Measurements from ENCODE around the gene SFXN2.
A peak's percentile ranks its signal among the peaks of the same experiment; 100 is the strongest.
"Not testable (repeated sequence)": the region's sequence is repeated elsewhere in the genome, so short reads cannot be mapped to it uniquely, and the experiment has no call there.

The SFXN2 gene

DNA sequence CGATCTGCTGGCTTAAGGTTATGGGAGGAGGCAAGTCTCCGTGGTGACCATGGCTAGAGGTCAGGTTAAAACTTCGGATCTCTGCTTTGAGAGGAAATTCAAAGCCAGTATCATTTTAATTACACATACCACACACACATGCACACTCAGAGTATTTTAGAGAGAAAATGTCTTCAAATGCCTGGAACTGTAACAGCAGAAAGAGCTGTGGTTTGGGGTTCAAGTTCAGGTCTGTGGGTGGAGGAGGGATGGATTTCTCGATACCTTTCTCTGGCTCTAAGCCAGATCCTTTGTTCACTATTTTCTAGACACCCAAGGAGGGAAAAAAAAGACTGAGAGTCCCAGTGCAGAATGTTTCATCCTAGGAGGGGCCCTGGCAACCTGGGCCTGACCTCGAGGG lies 32.7 kb upstream of the SFXN2 start:
- no peak for DNase-seq

DNA sequence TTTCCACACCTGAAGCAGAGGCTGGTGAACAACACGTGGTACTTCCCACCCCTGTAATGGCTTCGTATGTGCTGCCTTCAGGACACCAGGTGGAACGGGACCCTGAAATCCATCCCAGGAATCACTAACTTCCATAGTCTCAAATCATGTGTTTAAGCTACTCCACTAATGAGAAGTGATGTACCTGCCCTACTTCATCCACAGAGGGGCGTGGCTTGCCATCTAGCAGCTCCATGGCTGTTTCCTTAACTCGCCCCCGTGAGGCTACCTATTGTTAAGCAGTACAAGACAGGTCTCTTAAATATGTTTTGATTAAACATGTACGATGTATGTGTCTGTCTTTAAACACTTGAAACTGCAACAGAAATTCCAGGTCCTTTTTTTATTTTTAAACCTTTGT lies 32.0 kb upstream of the SFXN2 start:
- no peak for DNase-seq

DNA sequence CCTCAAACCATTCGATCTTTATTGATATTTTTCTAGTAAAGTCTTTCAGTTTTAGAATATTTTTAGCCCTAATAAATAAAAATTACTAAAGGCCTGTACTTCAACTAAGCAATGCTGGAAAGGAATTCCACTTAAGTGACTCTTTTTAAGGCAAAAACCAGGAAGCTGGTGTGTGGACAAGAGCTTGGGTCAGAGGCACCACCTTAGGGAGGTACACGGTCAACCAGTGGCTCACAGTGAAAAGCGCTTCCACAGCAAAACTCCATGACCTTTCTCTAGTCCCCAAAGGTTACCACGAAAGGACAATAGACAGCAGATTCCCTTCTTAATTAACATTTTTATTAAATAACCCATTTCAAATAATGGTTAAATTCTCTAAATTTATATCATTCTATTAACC lies 31.5 kb upstream of the SFXN2 start:
- no peak for DNase-seq

DNA sequence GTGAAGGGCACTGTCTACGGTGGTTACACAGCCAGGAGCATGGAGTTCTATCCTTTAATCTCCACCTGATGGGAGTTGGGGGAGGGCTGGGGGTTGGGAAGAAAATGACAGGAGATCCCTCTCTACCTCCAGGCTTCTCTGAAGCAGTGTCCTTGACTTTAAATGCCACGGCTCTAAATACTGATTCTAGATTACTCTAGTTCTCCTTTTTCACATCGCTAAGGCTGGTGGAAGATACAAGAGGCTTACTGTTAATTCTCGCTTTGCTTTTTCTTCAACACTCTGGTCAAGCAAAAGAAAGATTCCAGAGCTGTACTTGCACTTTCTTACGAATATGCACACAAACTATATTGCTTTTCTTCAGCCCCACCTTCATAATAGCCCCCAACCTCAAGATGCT lies 30.7 kb upstream of the SFXN2 start:
- no peak for DNase-seq

DNA sequence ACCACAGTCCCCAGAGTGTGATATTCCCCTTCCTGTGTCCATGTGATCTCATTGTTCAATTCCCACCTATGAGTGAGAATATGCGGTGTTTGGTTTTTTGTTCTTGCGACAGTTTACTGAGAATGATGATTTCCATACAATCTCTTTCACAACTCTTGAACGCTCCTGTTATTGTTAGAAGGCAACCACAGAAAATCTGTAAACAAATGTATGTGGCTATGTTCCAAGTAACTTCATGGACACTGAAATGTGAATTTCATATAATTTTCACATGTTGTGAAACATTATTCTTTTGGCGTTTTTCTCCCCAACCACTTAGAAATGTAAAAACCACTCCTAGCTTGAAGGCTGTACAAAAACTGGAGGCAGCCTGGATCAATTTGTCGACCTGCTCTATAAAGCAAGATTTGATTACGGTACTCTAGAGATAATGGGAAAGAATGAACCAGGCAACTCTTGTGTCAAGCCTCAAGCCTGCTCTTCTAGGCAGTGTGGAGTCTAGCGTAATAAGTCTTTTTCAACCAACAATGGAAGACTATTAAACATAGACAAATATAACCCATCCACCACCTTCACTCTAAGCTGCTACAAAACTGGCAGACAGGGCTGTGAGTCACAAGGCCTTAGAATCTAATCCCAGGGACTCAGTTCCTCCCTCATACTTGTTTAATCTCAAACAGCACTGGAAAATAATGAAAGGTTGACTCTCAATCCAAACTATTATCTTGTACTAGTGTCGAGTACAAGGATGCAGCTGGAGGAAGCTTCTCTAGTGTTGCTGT lies 23.0 kb upstream of the SFXN2 start:
- no peak for DNase-seq

DNA sequence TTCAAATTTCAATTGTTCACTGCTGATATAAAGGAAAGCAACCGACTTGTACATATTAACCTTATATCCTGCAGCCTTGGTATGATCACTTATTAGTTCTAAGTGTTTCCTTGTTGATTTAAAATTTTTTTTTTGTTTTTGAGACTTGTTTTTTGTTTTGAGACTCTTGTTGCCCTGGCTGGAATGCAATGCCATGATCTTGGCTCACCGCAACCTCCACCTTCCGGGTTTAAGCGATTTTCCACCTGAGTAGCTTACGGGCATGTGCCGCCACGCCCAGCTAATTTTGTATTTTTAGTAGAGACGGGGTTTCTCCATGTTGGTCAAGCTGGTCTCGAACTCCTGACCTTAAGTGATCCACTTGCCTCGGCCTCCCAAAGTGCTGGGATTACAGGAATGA lies 19.0 kb upstream of the SFXN2 start:
- DNase-seq: not testable (repeated sequence)

DNA sequence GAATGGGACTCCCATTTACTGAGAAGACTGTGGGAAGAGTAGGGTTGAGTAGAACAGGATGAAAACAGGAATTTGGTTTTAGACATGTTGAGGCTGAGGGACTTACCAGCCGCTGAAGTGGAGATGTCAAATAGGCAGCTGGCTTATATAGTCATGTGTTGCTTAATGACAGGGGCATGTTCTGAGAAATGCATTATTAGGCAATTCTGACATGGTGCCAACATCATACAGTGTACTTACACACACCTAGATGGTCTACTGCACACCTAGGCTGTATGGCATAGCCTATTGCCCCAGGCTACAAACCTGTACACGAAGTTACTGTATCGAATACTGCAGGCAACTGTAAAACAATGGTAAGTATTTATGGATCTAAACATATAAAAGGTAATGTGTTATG lies 17.7 kb upstream of the SFXN2 start:
- no peak for DNase-seq

DNA sequence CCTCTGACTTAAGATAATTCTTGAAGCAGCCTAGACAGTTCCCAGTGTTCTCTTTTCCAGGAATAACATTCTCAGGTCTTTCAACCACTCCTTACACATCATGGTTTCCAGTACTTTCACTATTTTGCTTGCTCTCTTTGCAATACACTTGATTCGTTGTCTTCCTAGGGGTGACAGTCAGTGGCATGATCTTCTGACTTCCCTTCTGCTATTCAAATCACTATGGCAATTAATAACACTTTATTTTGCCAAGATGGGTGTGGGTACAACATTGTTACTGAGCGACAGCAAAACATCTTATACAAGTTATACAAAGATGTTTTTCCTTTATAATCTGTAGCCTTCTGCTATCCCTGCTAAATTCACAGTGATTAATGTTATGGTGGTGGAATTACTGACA lies 15.5 kb upstream of the SFXN2 start:
- DNase-seq: no peak

DNA sequence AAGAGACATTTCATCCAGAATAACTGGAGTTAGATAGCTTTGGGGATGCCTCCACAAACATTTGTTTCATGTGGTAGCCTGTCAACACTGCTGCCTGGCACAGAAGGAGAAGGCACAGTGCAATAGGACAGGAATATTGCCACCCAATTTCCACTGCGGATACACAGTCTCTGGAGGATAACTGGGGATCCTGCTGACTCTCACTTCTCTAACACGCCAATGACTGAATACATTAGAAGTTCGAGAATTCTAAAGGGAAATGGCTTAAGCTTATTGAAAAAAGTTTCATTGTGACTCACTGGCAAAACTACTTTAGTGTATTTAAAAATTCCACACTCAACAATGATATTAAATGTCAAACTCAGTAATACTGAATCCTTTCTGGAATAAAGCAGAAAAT lies 13.2 kb upstream of the SFXN2 start:
- DNase-seq: no peak

DNA sequence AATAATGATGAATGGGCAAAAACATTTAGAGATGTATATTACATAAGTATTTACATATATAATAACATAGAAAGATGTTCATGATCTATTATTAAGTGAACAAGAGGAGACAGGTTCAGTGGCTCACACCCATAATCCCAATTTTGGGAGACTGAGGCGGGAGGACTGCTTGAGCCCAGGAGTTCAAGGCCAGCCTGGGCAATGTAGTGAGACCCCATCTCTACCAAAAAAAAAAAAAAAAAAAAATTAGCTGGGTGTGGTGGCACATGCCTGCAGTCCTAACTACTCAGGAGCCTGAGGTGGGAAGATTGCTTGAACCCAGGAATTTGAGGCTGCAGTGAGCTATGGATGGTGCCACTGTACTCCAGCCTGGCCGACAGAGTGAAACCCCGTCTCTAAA lies 12.6 kb upstream of the SFXN2 start:
- no peak for DNase-seq

DNA sequence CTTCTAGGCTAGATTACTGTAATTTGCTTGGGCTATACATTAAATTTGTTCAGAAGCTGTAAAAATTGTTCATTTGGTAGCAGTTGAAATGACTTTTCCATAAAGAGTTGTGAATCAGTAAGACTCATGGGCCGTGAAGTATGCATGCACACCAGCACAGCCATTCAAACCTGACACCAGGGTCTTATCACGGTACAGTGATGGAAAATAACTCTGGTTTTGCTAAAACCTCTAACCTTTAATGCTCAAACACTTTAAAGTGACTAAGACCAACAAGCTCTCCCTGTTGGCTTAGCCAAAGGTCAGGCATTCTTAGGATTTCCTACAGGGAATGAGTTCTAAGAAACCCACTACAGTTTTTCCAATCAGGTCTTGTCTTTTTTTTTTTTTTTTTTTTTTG lies 11.7 kb upstream of the SFXN2 start:
- DNase-seq: no peak

DNA sequence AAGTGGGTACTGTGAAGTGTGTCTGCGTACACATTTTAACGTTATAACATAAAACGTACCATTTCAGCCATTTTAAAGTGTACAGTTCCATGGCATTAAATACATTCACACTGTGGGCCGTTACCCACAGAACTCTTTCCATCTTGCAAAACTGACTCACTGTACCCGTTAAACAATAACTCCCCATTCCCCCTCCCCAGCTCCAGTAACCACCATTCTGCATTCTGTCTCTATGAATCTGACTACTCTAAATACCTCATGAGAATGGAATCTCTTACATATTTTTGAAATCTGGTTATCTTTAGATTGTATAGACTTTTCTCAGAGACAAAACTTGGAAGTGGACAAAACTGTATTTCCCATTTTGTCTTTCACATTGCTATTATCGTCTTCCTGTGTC lies 9.5 kb upstream of the SFXN2 start:
- no peak for DNase-seq

DNA sequence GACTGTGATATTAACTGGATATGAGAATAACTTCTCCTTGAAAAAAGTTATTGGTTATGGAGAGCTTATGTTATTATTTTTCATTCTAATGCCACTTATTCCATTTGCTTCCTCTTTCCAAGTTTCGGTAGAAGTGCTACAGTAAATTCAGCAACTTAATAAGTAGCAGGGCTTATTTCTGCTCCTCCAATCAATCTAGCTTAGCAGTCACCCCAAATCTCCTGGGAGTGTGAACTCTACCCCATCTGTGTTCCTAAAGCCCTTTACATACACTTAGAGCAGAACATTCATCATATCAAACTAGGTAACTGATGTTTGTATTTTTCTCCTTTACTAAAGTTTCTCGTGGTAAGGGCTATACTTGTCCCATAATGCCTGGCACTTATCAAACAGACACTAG lies 8.9 kb upstream of the SFXN2 start:
- DNase-seq: no peak

DNA sequence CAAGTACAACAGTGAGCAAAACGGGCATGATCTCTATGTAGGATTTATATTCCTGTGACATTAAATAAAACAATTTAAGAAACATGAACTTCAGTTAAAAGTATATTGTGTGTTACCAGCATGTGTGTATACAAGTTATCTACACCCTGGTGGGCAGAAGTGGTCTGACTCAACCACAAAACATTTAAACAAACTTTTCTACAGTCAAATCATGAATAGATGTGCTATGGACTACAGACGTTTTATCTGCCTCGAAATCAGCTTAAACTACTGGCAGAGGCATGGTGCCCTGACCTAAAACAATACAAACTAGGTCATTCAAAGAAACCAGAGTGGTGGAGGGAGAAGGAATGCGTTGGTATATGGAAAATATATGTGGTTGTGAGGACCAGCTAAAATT lies 3.8 kb upstream of the SFXN2 start:
- DNase-seq: no peak

DNA sequence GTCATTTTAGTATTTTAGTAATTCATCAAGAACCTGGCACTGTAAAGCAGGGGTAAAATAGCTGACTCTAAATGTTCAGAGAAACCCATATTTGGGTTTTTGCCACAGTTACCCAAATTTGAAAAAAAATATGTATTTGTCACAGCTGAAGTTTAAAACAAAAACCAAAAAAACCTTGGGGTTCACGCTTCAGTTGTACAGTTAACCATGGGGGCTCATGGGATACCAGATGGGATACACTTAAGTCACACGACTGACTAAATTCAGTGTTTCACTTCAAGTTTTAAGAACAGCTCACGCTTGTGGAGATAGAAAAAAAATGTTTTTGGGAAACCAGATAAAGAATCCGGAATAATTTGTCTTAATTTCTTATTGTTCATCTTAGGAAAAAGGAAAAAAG lies 2.3 kb upstream of the SFXN2 start:
- no peak for DNase-seq

DNA sequence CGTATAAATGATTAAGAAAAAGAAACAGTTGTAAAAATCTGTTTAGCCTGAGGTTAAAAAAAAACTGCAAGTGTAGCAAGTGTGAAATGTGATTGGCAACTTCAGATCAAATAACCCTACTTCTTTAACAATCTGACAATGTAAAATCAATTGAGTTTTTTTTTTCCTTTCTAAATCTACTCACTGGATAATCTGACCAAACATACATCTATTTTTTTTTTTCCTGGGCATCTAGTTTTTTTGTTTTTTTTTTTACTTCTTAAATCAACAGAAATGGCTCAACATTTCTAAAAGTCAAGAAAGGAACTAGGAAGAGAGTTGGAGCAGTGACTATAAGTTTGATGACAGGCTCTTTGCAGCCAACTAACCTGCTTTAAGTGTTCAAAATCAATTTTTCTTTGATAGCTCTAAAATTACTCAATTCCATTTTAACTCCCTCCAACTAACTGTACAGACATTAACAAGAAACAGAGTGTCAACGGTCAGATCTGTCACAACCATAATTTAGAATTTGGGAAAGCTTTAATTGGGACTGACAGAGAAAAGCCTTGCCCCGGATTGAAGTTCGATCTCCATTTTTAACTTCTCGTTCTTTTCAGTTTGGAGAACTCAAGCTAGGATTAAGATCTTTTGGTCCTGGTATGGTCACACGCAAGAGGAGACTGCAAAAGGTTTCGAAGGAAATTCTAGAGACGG lies 1.4 kb upstream of the SFXN2 start:
- no peak for DNase-seq

DNA sequence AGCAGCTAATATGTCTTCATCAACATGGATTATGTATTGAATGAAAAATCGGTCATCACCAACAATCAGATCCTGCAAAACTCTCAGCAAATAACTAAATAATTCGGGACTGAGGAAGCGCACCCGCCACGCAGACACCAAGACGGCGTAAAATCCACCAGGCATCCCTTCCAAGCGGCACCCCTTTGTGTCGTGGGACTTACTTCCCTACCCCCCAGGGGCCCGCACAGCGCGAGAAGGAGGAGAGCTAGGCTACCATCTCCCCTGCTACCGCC lies 960 bp upstream of the SFXN2 start:
- no peak for DNase-seq

DNA sequence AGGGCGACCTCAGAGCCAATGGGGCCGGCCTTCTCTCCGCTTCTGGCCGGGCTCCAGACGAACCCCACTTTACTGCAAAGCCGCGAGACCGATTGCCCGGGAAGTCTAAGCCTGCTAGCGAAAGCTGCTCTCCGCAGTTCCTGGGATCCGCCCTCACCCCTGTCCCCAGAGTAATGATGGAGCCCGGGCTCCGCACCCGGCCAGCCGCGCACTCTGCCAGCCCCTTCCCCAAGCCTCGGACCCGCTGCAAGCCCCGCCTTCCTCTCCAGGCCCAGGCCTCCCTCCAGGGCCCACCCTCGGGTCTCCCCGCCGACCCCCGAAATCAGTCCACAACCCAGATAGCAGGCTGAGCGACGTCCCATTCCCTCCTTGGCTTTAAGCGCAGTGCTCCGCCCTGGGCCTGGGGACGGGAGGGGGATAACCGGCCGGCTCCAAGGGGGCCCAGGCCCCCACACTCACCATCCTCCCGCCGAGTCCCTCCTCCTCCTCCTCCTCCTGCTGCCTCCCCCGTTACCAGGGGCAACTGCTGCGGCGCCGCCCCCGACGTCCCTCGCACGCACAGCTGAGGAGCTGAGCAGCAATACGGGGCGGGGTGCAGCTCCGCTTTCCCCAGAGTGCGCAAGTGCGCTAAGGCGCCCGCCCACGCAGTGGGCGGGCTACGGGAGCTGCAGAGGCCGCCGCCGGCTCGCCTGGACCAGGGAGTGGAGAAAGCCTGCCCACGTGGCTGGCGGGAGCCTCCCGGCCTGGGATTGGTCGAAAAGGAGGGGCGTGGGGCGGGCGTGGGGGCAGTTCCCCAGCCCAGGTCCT lies 419 bp upstream of the SFXN2 start, which contains the start of gene ARL3:
Gene ARL3, minus strand, starts transcription at position 584 of the 807 bp plus-strand sequence. Its CDS starts 122 bp downstream, at position 462.
- DNase-seq: peak; percentile 81 to 82

DNA sequence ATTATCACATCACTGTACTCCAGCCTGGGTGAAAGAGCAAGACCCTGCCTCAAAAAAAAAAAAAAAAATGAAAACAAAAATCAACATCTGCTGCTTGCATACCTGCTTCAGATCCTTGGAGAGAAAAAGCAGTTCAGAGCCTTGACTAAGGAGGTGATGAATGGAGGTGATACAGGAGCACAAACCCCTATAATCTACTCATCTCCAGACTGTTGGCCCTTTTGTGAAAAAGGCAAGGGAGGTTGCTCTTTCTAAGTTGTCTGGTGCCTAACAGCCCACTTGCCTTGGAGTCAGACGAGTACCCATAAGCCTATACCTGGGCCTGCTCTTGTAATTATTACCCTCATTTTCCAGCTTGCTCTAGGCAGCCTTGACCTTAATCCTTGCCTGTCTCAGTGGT lies 1.4 kb downstream of the SFXN2 start:
- no peak for DNase-seq

DNA sequence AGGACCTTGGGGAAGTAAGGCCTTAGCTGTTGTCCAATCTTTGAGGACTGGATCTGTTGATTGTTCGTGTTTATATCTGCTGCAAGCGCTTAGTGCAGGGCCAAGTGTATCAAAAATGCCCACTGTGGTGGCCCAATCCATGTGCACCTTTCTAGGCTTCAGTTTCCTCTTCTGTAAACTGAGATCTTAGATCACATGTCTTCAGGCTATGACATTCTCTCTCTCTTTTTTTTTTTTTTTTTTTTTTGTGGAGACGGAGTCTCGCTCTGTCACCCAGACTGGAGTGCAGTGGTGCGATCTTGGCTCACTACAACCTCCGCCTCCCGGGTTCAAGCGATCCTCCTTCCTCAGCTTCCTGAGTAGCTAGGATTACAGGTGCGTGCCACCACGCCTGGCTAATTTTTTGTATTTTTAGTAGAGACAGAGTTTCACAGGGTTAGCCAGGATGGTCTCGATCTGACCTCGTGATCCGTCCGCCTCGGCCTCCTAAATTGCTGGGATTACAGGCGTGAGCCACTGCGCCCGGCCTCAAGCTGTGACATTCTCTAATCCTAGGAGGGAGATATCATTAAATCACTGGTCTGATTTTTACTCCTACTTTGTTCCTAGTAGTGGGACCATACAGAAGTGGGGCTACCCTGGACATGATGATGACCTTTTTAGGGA lies 2.6 kb downstream of the SFXN2 start:
- DNase-seq: not testable (repeated sequence)

DNA sequence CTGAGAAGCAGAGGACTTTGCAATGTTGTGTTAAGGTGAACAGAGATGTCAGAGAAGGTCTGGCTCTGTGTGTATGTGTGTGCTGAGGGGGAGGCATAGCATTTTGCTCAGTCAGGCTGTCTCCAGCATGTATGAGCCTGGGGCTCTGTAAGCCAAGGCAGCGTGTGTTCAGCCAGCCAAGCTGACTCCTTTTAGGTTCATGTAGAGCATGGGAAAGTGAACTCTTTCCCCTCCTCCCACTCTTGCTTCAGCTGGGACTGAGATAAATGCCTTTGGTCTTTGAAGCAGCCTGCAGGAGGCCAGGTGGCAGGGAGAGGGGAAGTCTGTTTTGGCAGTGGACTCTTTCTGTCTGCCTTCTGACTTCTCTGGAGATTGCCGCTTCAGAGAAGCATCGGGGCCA lies 3.8 kb downstream of the SFXN2 start:
- no peak for DNase-seq

DNA sequence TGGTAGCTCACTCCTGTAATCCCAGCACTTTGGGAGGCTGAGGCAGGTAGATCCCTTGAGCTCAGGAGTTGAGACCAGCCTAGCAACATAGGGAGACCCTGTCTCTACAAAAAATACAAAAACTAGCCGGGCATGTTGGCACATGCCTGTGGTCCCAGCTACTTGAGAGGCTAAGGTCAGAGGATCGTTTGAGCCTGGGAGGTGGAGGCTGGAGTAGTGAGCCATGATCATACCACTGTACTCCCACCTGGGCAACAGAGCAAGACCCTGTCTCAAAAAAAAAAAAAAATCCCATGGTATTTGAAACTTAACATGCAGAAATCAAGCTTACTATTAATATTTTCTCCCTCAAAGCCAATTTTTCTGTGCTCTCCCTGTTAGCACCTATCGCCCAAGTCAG lies 5.9 kb downstream of the SFXN2 start:
- DNase-seq: no peak

DNA sequence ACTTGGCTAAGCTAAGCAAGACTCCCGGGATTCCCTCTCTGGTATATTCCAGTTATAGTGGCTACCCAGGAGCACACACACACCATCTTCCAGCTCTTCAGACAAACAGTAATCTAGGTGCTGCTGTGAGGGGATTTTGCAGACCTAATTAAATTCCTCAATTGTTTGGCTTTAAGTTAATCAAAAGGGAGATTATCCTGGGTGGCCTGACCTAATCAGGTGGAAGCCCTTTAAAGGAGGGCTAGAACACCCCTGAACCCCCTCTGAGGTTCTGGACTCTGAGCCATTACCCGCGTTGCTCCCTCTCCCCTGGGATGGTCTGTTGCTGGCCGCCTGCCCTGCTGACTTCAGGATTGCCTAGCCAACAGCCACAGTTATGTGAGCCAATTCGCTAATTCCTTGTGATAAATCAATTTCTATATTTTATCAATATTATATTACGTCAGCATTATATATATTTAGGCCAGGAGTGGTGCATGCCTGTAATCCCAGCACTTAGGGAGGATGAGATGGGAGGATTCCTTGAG lies 6.4 kb downstream of the SFXN2 start:
- DNase-seq: no peak
